GM20000 (cell line): ENCODE measurements around the gene NEB.

Experiments
- DNase-seq: peaks from one replicate; pipeline ENCODE4 v3.0.0; 2012; ENCODE audit warnings: low spot score
- TF ChIP-seq, protein P1 (sequence below): IDR thresholded peaks from 2 replicates; pipeline ENCODE4 v1.5.1; 2012; ENCODE audit warnings: mild to moderate bottlenecking, control low read depth; ENCODE audit errors: extremely low read depth, missing control alignments

NEB gene

GRCh38 chr2:151661625-151662024, 72.7 kb downstream of the NEB start:
- no peak for DNase-seq
- TF ChIP-seq, protein P1, sequence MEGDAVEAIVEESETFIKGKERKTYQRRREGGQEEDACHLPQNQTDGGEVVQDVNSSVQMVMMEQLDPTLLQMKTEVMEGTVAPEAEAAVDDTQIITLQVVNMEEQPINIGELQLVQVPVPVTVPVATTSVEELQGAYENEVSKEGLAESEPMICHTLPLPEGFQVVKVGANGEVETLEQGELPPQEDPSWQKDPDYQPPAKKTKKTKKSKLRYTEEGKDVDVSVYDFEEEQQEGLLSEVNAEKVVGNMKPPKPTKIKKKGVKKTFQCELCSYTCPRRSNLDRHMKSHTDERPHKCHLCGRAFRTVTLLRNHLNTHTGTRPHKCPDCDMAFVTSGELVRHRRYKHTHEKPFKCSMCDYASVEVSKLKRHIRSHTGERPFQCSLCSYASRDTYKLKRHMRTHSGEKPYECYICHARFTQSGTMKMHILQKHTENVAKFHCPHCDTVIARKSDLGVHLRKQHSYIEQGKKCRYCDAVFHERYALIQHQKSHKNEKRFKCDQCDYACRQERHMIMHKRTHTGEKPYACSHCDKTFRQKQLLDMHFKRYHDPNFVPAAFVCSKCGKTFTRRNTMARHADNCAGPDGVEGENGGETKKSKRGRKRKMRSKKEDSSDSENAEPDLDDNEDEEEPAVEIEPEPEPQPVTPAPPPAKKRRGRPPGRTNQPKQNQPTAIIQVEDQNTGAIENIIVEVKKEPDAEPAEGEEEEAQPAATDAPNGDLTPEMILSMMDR: no peak

GRCh38 chr2:151658081-151658480, 76.2 kb downstream of the NEB start:
- TF ChIP-seq, protein P1: no peak
- DNase-seq: no peak

GRCh38 chr2:151657667-151658076, 76.6 kb downstream of the NEB start:
- TF ChIP-seq, protein P1: no peak
- DNase-seq: no peak

- no peak for DNase-seq
- TF ChIP-seq, protein P1: no peak
Observed at GRCh38 chr2:151655663-151656398, 78.4 kb downstream of the NEB start.

DNA sequence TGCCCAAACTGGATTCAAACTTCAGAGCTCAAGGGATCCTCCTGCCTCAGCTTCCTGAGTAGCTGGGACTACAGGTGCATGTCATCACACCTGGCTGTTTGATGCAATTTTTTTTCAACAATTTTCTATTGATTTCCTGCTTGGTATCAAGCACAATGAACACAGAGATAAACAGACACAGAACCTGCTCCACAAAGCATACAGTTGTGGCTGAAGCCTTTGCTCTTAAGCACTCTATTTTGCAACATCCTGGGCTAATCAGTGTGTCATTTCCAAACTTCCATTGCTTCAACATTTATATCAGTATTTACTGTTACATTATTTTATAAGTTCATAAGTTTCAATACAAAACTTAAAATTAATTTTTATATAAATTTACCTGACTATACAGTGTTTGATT, 79.4 kb downstream of the NEB start:
- DNase-seq: no peak
- TF ChIP-seq, protein P1: no peak

GRCh38 chr2:151654085-151654484, 80.2 kb downstream of the NEB start:
- DNase-seq: no peak
- TF ChIP-seq, protein P1: no peak

DNA sequence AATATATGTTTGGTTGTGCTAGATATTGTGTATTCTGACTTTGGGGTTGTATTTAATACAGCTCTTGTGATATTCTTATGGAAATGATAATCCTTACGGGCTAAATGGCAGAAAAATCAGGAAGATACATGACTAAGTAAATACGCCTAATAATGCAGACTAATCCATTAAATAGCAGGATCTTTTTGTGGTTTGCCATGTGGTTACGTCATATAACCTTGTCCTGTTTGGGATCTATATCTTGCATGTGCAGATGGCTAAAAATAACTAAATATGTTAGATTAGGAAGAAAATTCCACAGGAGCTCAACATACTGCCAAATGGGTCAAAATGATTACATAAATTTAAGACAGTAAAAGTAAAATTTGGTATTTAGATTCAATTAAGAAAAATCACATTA, 83.0 kb downstream of the NEB start:
- TF ChIP-seq, protein P1: no peak
- no peak for DNase-seq
